SKM-1 treated with dmso at 0.1 percent for 144 hours (cell line): ENCODE results near the gene CDH12.
"Not testable (repeated sequence)": the region's sequence is repeated elsewhere in the genome, so short reads cannot be mapped to it uniquely, and the experiment has no call there.

Source experiments
- DNase-seq: peaks from one replicate; lab custom pipeline; 2025; ENCODE audit not compliant: unreplicated experiment; lab: John Stamatoyannopoulos, UW

Gene CDH12

DNA sequence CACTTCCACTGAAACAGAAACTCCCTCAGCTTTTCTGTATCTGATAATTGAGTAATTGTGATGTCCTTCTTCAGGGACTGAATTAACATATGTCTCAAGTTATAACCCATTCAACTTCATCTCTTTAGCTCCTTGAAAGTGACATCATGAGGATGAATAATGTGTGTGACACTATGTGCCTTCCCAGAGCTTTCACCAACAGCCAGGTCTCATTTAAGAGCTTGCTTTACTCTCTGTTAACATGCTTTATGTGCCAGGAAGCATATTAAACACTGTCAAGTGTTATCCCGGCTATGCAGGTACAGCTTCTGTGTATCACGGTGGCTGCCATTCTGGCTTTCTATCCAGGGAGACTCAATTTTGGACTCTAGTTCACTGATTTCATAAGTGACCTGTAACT lies 799.9 kb downstream of the CDH12 start:
- no peak for DNase-seq

DNA sequence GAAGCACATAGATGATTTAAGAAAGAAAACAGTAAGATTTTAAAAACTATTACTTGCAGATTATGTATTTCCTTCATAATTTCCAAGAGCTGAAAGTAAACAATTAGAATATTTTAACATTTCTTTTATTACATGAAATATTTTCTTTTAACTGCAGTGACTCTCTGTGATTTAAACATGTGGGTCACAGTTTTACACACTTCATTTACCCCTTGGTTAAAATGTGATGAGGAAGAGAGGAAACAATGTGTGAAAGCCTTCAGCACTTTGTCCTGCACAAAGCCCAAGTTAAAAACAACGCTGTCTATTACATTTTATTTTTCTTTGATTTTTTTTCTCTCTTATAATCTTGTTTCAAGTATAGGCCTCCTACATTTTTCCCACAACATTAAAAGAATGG lies 801.3 kb downstream of the CDH12 start:
- no peak for DNase-seq

DNA sequence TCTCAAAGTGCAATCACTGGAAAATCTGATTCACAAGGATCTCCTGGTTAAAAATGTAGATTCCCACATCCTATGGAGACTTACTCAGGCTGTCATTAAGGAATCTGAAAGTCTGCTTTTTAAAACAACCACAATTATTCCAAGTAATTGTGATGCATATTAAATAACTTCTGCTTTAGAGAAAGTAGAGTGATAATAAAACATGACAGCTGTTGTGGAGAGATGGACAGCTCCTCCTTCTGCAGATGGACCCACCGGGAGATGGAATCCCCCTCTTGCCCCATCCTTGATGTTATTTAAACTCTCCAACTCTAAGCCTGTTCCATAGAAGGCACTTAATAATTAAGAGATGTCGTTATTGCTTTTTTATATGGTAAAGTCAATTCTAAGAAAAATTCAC lies 802.2 kb downstream of the CDH12 start:
- DNase-seq = no peak

DNA sequence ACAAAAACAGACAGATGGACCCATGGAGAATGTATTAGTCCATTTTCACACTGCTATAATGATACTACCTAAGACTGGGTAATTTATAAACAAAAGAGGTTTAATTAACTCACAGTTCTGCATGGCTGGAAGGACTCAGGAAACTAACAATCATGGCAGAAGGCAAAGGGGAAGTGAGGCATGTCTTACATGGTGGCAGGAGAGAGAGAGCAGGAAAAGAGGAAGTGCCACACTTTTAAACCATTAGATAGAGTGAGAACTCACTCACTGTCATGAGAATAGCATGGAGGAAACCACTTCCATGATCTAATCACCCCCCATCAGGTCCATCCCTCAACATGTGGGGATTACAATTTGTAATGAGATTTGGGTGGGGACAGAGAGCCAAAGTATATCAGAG lies 808.9 kb downstream of the CDH12 start:
- DNase-seq = peak; percentile 23

DNA sequence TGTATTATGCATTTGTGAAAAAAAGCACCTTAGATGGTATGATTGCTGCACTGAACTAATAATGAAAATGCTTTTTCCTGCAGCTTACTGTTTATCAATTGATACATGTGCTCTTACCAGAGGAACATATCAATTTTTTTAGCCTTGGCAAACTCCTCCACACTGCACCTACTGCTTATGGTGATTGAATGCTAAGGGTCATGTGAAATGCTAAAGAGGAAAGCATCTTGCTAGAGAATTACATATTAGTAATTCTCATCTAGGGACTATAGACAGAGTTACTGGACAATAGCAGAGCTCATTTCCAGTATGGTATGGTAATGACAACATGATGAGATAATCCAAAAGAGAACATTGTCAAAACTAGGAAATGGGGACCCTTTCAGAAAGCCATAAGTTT lies 817.1 kb downstream of the CDH12 start:
- DNase-seq = no peak

DNA sequence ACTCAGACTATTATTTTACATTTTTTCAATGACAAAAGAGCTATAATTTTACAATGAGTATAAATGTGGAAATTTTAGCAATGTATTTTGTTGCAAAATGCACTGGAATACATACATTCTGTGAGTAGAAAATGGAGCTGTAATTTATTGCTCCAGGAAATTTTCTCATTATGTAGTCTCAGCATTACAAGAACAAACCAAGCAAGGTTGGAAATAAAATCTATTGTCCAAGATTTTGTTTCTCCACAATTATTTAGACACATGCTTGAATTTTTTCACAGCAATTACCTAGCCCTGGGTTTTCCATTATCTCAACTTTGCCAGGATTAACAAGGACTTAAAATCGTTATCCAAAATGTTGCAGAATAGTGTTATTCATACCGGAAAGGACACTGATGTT lies 820.1 kb downstream of the CDH12 start:
- no peak for DNase-seq

DNA sequence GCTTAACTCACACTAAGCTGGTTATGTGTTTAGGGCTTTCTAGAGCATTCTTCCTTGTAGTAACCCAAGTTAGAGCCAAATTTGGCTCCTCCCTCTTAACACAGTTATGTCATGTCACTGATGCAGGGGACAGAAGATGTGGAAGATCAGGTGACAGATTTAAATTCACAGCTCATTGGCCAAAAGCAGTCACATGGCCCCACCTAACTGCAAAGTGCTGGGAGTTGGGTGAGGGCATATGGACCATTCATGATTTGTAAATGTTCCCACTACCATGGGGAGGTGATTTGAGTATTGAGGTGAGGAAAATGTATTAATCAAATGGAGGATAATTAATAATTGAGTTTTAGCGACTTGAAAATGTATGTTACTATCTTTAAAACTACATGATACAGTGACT lies 829.4 kb downstream of the CDH12 start:
- no peak for DNase-seq

DNA sequence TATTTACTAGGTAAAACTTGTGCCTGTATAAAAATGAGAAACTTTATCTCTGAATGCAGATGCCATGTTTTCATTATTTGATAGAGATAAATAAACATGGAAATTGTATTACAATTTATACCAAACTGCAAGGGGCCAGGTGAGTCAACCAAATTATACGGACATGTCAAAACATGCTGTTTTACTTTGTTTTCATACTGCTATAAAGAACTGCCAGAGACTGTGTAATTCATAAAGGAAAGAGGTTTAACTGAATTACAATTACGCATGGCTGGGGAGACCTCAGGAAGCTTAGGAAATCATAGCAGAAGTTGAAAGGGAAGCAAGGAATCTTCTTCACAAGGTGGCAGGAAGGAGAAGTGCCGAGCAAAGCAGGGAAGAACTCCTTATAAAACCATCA lies 840.3 kb downstream of the CDH12 start:
- DNase-seq = not testable (repeated sequence)

DNA sequence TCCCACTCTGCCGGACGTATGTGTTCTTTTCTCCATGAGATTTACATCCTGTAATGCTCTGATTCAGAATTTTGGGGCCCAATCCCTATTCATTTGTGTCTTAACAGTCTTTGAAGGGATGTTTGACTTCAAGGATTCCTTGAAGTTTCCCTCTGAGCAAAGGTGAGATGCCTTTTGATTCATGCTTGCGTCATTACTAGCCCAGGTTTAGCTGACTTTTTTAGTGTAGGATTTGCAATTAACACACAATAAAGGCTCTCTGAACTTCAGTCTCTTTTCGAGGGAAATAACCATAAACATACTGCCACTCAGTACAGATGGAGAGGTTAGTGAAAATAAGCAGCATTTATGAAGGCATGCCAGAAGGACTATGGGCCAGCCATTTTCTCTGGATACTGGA lies 842.3 kb downstream of the CDH12 start:
- not testable (repeated sequence) for DNase-seq

DNA sequence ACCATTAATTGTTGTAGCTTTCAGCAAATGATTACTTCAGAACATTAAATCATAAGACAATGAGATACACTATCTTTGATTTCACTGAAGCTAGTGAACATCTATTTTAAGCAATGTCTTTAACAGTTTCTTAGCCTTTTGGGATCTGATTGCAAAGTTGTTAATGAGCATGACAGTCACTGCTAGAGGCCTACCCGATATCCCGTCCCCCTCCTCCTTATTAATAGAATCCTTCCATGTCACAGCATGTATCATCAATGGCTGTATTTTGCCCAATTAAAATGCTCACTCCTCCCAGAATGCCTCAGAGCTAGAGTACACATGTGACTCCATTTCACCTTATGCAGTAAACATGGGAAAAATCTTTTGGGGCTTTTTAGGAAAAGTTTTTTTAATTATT lies 852.0 kb downstream of the CDH12 start:
- DNase-seq = not testable (repeated sequence)

DNA sequence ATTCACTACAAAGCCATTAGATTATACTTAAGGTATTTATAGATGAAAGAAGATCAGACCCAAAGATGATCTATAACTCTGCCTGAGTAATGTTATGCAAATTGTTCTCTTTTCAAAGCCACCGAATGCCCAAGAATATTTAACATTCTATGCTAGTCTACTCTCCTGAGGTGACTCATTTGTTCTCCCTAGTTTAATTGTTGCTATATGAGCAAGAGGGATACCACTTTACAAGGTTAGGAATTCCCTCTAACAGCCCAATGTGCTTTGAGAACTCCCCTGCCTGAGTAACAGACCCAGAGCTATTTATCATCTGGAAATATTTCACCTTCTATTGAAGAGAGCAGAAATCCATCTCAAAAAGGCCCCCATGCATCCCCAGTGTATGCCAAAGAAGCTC lies 867.3 kb downstream of the CDH12 start:
- not testable (repeated sequence) for DNase-seq

DNA sequence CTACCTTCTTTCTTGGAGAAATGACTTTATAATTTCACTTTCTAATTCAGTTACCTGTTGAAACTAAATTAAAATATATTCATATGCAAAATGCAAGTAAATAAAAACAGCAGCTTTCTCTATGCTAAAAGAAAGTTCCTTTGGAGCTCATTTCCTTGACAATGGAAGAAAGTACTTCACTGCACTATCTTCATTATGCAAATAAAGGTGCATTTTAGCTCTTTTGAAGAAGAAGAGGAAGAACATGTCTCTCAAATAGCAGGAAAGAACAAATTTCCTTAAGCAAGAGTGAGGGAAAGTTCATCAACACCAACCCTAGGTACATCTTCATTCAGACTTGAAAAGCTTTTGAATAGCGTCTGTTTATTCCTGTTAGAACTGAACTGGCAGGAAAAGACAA lies 901.6 kb downstream of the CDH12 start:
- DNase-seq = not testable (repeated sequence)

DNA sequence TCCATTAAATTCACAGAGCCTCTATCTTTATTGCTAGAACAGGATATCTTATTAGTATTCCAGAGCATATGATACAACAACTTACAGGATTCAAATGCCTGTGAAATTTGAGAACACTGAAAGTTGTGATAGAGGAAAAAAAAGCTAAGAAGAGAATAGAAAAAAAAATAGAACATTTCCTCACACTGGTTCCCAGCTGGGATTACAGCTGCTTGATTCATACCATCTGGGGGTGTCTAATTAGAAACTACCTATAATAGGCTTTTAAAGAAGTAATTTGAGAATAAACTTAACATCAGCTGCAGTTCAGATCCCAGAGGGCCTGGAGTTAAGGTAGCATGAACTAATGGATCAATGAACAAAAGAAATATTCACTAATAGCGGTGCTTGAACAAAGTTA lies 922.0 kb downstream of the CDH12 start:
- DNase-seq = no peak

DNA sequence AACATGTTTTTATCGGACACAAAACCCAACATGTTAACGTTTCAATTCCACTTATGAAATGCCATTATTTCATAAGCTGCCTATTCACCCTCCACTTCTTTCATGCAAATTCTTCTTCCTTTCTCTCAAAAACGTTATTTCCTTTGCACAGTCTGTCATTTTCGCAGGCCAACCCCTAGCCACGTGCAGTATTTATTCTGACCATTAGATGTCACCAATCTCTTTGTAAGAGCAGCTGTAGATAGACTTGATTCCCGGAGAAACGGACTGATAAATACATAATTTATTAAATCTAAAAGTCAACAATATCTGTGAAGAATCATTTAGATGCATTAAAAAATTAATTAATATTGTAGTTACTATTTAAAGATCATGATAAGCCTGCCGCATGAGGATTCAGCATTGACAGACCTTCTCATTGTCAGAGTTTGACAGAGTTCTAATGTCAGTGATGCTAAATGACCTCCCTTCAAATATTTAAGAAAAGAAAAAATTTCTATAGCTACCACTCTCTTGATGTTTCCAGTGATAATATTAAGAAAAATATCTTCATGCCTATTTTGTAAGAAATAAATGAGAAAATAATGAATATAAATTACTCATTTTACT lies 933.6 kb downstream of the CDH12 start:
- DNase-seq = peak; percentile 28

DNA sequence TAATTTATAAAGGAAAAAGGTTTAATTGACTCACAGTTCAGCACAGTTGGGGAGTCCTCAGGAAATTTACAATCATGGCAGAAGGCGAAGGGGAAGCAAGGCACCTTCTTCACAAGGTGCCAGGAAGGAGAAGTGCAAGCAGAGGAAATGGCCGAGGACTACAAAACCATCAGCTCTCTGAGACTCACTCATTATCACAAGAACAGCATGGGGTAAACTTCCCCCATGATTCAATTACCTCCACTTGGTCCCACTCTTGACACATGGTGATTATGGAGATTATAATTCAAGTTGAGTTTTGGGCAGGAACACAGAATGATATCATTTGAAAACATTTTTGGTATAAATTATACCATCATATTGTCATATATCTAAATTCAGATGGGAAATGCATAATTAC lies 934.7 kb downstream of the CDH12 start:
- no peak for DNase-seq

DNA sequence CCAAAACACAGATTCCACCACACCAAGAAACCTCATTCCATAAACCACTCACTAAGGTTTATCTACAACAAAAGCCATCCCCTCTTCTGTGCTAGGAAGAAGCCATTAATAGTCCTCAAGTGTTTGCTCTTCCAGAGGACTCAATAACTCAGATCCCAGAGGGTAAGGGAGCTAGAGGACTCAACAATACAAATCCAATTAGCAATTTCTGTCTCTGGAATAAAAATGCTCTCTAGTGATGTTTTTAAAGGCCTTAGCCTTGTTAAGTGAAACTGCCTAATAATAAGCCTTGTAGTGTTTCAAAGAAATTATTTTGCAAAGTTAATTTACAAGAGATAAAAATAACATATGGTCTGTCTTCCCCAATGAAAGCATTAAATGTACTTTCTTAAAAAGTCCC lies 942.4 kb downstream of the CDH12 start:
- DNase-seq = no peak

DNA sequence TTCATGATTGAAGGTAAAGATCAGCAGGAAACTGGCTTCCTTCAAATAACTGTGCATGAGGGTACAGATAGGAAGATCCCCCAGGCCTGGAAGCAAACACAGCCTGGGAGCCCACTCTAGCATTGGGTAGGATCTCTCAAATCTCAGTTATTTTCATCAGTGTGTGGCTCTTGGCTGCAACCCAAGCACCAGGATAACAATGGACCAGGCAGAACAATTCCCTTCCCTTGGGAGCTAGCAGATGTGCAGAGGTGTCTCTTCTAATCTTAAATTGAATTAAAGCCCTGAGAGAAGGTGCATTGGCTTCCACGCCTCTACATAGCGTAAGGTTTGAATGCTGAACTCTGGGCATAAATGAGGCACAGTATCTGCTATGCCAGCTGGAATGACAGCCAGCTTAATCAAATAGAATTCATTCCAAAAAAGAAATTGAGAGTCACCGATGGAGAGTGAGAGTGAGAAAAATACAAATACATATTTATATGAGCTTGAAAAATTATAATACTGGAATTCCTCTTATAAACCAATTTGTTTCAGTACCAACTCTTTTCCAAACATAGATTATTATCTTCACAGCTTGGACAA lies 957.3 kb downstream of the CDH12 start:
- DNase-seq = no peak

DNA sequence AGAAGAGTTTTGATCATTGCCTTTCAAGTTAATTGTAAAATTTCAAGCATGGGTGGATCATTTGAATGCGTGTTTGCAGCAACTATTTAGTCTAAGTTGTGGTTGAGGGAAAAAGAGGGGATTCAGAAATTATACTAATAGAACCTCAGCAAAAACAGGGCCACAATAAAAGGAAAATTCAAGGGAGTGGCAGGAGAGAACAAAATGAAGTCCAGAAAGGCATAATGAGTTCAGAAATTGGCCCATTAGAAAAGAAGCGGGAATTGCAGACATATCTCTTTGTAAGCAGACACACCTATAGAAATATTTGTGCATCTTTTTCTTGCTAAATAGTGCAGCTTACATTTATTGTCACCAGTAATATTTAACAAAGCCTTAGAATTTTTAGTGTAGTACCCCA lies 960.0 kb downstream of the CDH12 start:
- no peak for DNase-seq

DNA sequence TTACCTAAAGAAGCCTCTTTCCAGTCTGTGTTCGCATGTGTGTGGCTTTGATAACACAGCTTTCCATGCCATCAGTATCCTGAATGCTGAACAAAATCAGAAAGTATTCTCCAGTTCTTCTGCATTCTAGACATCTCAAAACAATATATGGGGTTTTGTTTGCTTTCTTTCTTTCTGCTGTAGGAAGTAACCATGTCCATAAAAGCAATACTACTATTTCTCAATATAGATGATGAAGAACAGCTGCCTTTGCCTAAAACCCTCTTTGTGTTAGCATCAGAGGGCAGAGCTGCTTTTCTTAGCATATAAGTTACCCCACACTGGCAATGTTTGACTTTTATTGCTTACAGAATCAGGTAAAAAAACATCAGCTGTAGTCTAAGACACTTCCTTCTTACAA lies 963.6 kb downstream of the CDH12 start:
- no peak for DNase-seq

DNA sequence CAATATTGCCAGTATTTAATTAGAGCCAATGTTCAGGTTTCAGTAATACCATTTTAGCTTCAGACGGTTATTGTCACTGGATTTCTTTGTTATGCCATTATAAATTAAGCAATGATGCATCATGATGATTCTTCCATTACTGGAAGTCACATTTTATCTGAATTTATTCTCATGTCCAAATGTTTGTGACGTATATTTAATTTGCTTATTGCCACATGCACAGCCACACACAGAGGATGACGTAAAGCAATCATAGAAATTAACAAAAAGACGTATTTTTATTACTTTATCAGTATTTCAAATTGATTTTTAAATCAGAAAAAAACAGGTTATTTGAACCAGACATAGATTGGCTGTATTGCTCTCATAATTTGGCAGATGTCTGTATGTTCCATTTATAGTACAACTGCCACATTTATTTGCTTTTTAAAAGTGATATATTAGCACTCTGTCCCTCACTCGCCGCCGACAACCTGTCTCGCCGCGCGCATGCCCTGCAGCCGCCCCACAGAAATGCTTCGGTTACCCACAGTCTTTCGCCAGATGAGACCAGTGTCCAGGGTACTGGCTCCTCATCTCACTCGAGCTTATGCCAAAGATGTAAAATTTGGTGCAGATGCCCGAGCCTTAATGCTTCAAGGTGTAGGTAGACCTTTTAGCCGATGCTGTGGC lies 970.9 kb downstream of the CDH12 start:
- no peak for DNase-seq

DNA sequence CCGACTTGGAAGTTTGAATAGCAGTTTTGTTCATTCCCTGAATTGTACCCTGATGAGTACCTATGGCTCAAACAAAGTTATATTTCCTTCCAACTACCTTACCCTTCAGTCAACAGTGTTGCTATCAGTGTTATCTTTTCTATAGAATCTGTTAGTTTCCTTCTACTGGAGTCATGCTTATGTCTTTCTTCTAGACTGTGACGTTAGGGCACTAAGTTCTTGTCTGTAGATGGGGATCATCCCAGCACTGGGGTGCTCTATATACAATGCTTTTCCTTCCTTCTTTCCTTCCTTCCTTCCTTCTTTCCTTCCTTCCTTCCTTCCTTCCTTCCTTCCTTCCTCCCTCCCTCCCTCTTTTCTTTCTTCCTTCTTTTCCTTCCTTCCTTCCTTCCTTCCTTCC lies 973.0 kb downstream of the CDH12 start:
- DNase-seq = no peak

DNA sequence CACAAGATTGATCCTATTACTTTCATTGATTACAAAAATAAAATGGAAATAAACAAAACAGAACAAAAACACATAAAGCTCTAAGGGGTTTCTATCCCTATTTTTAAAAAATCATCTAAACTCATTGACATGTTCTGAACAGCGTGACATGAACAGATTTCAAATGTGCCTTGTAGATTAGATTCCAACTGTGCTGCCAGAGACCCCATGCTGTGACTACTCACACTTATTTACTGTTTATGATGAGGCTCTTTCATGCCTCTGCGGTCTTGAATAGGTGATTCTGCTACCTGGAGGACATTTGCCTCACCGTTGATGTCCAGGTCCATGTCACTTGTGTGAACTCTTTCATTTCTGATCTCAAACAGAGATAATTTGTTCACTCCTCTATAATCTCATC lies 990.2 kb downstream of the CDH12 start:
- no peak for DNase-seq

DNA sequence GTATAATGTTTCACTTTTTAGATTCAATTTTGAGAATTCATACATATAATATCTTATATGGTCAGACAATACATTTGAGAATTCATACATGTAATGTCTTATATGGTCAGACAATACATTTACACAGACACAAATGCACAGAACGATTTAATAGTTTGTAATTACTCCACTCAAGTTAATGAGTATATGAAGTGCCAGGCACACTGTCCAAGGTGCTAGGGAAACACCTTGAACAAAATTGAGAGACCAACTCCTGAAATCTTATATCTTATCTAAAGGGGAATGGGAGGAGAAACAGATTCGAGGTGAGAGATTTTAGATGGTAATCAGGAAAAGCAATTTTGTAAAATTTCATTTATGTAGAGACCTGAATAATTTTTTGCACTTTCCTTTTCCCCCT lies 994.7 kb downstream of the CDH12 start:
- no peak for DNase-seq
